G401.6 (cell line): Measurements from ENCODE around the gene GNL1.
"Not testable (repeated sequence)": the region's sequence is repeated elsewhere in the genome, so short reads cannot be mapped to it uniquely, and the experiment has no call there.

Source experiments
- FAIRE-seq: peaks from 2 replicates; lab custom pipeline; 2012; peaks lifted over from hg19 to GRCh38; lab: Jason Lieb, UNC

Gene GNL1

GRCh38 chr6:30529349-30529875 is 26.9 kb downstream of the GNL1 start:
- FAIRE-seq = not testable (repeated sequence)

- not testable (repeated sequence) for FAIRE-seq
Observed at GRCh38 chr6:30526444-30526843, 29.8 kb downstream of the GNL1 start.

DNA sequence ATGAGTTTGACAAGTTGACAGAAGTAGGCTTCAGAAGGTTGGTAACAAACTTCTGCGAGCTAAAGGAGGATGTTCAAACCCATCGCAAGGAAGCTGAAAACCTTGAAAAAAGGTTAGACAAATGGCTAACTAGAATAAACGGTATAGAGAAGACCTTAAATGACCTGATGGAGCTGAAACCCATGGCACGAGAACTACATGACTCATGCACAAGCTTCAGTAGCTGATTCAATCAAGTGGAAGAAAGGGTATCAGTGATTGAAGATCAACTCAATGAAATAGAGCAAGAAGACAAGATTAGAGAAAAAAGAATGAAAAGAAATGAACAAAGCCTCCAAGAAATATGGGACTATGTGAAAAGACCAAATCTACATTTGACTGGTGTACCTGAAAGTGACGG is 34.3 kb downstream of the GNL1 start:
- not testable (repeated sequence) for FAIRE-seq

DNA sequence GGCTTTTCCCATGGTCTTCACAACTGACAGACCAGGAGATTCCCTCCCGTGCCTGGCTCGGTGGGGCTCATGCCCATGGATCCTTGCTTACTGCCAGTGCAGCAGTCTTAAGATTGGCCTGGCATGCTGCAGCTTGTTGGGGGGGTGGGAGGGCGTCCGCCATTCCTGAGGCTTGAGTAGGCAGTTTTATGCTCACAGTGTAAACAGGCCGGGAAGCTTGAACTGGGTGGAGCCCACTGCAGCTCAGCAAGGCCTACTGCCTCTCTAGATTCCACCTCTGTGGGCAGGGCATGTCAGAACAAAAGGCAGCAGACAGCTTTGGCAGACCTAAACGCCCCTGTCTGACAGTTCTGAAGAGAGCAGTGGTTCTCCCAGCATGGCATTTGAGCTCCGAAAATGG is 35.2 kb downstream of the GNL1 start:
- not testable (repeated sequence) for FAIRE-seq

GRCh38 chr6:30520522-30520921 is 35.8 kb downstream of the GNL1 start:
- FAIRE-seq = no peak

DNA sequence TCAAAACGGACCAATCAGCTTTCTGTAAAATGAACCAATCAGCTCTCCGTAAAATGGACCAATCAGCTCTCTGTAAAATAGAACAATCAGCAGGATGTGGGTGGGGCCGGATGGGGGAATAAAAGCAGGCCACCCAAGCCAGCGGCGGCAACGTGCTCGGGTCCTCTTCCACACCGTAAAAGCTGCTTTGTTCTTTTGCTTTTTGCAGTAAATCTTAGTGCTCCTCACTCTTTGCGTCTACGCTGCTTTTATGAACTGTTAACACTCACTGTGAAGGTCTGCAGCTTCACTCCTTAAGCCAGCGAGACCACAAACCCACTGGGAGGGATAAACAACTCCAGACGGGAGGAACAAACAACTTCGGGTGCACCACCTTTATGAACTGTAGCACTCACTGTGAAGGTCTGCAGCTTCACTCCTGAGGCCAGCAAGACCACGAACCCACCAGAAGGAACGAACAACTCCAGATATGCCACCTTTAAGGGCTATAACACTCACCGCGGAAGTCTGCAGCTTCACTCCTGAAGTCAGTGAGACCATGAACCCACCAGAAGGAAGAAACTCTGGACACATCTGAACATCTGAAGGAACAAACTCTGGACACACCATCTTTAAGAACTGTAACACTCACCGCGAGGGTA is 37.7 kb downstream of the GNL1 start:
- not testable (repeated sequence) for FAIRE-seq

GRCh38 chr6:30517767-30518504 is 38.4 kb downstream of the GNL1 start:
- not testable (repeated sequence) for FAIRE-seq

- FAIRE-seq = not testable (repeated sequence)
Observed at GRCh38 chr6:30516754-30517076, 39.6 kb downstream of the GNL1 start.

DNA sequence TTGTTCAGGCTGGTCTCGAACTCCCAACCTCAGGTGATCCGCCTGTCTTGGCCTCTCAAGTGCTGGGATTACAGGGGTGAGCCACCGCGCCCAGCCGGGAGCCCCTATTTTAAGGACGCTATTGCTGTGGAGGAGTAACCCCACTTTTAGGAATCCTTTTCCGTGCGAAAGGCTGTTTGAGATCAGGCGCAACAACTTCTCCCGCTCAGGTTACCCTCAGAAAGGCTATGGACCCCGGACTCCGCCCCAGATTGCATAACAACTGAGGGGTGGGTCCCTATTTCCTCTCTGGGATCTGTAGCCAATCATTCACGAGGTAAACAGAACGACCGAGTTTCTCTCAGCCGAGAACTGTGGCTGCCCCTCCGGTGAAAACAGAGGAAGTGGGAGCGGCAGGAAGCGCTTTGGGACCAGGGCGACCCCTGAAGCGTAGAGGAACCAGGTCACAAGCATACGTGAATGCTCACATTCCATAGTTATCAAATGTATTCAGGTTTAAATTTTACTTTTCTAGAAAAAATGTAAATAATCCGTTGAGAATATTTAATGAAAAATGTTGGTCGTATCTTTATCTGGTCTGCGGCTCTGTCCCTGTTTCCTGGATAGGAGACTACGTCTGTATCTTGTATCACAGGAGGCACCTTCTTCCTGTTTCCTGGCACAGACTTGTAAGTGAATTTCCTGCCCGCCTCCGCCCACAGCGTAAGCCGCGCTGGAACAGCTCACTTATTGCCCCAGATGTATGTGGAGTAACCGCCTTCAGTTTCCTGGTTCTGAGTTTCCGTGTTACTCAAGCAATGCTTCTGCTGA is 40.1 kb downstream of the GNL1 start:
- FAIRE-seq = no peak

DNA sequence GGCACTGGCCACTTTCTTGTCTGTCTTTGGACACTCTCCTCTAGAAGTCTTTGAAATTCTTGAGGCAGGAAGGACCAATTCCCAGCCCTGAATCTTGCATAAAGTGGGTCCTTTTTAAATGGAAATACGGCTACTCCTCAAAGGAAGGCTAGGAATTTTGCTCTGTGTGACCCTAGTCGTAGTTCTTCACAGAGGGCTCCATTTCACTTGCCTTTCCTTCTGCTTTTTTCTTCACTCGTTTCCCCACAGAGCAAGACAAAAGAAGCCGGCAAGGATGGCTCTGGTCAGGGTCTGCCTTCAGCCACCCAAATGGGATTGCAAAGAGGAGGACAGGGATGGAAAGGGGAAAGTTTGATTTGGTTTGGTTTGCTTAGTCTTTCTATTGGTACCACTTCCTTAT is 41.2 kb downstream of the GNL1 start:
- no peak for FAIRE-seq

- FAIRE-seq = no peak
Observed at GRCh38 chr6:30513451-30513850, 42.8 kb downstream of the GNL1 start.

DNA sequence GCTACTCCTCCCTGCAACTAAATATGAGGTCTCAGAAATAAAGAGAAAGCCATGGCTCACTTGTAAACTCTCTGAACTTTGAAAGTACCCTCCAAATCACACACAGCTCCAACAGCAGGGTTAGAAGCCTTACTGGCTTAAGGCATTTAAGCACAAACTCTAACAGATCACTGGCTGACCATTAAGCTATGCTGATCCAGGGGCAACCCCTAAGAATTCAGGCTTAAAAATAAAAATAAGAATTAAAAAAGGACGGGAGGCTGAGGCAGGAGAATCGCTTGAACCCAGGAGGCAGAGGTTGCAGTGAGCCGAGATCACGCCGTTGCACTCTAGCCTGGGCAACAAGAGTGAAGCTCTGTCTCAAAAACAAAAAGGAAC is 45.1 kb downstream of the GNL1 start:
- no peak for FAIRE-seq

DNA sequence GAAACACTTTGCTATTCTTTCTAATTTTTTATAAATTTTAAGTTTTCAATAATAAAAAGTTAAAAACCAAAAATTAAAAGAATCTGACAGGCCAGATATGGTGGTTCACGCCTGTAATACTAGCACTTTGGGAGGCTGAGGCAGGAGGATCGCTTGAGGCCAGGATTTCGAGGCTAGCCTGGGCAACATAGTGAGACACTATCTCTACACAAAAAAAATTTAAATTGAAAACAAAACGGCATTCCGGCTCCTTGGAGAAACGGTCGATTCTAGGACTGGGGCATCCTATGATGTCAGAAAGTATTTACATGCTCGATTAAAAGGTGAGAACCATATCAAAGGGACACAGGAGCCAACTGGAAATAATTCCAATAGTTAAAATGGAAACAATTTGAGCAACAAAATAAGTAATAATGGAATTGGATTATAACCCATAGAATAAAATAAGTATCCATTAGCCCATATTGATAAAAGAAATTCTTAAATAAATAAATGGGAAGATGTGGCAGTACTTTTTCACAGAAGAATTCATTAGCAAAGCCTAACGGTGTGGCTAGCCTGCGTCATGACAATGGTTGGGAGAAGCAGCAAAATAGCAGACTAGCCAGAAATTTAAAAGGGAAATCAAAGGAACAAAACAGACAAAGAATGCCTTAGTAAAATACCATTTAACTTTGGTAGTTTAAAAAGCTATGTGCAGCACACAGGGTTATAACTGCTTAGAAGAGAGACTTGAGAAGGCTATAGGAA is 45.7 kb downstream of the GNL1 start:
- no peak for FAIRE-seq

DNA sequence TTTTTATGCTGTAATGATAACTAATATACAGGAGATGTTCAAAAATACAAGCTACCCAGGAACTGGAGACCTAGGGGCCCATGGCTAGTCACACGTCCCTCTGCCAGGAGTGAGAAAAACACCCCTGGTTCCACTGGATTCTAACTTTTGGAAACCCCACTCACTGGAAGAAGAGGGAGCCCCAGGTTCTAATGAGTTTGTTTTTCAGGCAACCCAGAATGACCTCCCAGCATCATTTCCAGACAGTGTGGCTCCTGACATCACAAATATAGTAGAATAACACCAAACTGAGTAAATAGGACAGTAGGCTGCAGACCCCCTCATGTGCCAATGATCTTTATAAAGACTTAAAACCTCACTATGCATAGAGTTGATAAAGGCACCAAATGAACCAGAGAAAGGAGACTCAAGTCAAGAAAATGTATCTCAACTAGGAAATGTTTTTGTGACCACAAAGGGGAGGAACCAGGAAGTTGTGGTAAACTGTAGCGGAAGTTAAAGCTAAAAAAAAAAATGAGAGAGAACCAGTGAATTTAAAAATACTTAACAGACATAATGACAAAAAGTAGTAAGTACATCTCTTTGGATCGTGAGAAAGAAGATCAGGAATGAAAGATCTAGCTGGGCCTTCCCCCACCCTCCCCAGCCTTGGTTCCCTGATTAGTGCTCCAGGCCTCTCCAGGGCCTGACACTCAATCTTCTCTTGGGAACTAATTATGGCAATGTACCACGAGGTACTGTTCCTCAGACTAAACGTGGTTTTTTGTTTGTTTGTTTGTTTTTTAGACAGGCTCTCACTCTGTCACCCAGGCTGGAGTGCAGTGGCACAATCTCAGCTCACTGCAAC is 47.2 kb downstream of the GNL1 start:
- no peak for FAIRE-seq

- FAIRE-seq = no peak
Observed at GRCh38 chr6:30507849-30508827, 48.2 kb downstream of the GNL1 start.

DNA sequence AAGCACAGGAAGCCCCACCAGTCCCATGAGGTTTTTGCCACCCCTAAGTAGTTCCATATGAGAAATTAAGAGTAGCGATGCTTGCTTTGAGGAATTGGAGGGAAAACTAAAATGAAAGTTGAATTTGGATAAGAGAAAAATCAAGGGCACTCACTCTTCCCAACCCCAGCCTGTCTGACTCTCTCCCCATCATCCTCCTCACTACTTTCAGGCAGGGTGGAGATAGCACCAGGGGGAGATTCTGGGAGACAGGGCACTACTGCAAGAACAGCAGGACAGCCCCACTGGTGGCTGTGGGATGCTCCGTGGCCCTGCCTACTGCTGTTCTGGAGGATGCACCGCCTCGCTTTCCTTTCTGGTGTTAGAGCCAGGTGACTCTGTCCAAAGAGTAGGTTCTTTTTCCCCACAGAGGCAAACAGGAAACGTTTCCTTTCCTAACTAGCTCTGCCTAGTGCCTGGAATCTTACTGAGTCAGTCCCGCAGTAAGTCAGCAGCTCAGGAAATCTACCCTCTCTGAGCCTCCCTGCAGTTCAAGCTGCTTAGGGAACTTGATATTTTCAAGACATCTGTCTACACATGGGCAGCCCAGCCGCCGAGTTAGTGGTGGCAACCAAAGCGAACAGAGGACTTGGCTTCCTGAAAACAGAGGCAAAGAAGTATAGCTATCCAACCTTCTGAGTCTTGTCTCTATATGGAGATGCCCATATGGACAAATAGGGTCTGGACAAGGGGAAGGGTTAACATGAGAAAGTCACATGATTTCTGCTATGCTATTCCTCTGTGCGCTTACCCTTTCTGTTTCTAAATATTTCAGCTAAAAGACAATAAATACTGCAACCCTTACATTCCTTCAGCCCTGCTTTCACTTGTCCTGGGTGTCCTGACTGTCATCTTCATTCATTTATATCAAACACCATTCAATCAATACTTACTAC is 55.6 kb downstream of the GNL1 start:
- FAIRE-seq = no peak

DNA sequence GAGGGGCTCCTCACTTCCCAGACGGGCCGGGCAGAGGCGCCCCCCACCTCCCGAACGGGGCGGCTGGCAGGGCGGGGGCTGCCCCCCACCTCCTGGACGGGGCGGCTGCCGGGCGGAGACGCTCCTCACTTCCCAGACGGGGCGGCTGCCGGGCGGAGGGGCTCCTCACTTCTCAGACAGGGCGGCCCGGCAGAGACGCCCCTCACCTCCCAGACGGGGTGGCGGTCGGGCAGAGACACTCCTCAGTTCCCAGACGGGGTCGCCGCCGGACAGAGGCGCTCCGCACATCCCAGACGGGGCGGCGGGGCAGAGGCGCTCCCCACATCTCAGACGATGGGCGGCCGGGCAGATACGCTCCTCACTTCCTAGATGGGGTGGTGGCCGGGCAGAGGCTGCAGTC is 57.6 kb downstream of the GNL1 start:
- FAIRE-seq = not testable (repeated sequence)

DNA sequence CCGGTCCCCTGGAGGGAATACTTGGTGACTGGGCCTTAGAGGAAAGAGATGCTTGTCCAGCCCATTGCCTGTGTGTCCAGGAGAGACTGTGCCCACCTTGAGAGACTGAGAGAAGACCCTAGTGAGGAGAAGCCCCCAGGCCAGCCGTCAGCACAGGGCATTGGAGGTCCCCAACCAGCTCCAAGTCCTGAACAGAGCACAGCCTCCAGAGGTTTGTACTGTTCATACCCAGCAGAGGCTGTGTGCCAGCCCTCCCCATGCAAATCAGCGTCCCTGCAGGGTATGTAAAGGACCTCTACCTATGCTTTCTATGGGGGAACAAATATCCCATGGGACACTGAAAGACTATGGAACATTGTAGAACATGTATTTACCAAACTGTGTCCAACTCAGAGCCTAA is 58.6 kb downstream of the GNL1 start:
- FAIRE-seq = no peak

DNA sequence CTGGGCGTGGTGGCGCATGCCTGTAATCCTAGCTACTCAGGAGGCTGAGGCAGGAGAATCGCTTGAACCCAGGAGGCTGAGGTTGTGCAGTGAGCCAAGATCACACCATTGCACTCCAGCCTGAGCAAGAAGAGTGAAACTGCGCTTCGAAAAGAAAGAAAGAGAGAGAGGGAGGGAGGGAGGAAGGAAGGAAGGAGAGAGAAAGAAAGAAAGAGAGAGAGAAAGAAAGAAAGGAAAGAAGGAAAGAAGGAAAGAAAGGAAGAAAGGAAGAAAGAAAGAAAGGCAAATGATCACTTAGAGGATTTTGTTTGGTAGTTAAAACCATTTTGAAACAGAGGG is 59.1 kb downstream of the GNL1 start:
- not testable (repeated sequence) for FAIRE-seq
